Measurements from ENCODE around the gene GNL1.
"Not testable (repeated sequence)": the region's sequence is repeated elsewhere in the genome, so short reads cannot be mapped to it uniquely, and the experiment has no call there.

GNL1 gene

GRCh38 chr6:30497261-30497599 is 59.1 kb downstream of the GNL1 start:
- not testable (repeated sequence) for DNase-seq (ENCODE audit: low read depth)

- no peak for DNase-seq (ENCODE audit: low read depth)
Measured at GRCh38 chr6:30495993-30496392, 60.3 kb downstream of the GNL1 start.

- not testable (repeated sequence) for DNase-seq (ENCODE audit: low read depth)
Measured at GRCh38 chr6:30495060-30495459, 61.2 kb downstream of the GNL1 start.

GRCh38 chr6:30494291-30494861 is 61.9 kb downstream of the GNL1 start:
- no peak for DNase-seq (ENCODE audit: low read depth)

GRCh38 chr6:30493643-30494250 is 62.5 kb downstream of the GNL1 start:
- DNase-seq (ENCODE audit: low read depth): no peak

- DNase-seq (ENCODE audit: low read depth): no peak
Measured at GRCh38 chr6:30491991-30492952, 64.0 kb downstream of the GNL1 start.

Measured in activated T-cell treated with anti-CD3 and anti-CD28 coated beads for 24 hours (primary cell).